Heart left ventricle (tissue), 16 donors: ENCODE data around the gene PEX7. TPM values are rescaled to one million over a fixed set of nuclear protein-coding genes. Genes with fewer than 3 reads are reported as not detected.
"Not testable (repeated sequence)": the region's sequence is repeated elsewhere in the genome, so short reads cannot be mapped to it uniquely, and the experiment has no call there.

Experiments
- ATAC-seq, 4 donors: fragments of 200-7000 bp; cut with Tn5 transposase; one replicate each; pipeline ENCODE4 v1.9.1; 2020 to 2022; ENCODE audit warnings: moderate library complexity in 4 of 4, mild to moderate bottlenecking in 3 of 4, moderate number of reproducible peaks in 1 of 4
- DNase-seq, 5 donors: peaks; one replicate each; pipeline ENCODE4 v3.0.0-alpha.2; 2020
- H3K27ac ChIP-seq, 12 donors: fragments of 200-600 bp; sonication (generic) in 4 of 12; one replicate each; pipeline versions ENCODE4 v1.5.0 to v1.8.0; 2016 to 2022; ENCODE audit warnings: mild to moderate bottlenecking in 2 of 12
- H3K27me3 ChIP-seq, 9 donors: fragments of 200-600 bp; sonication (generic) in 2 of 9; one replicate each; pipeline versions ENCODE4 v1.5.1 to v1.8.0; 2016 to 2022; ENCODE audit warnings: mild to moderate bottlenecking in 3 of 9
- H3K36me3 ChIP-seq, 9 donors: fragments of 200-600 bp; sonication (generic) in 2 of 9; one replicate each; pipeline versions ENCODE4 v1.5.0 to v1.8.0; 2018 to 2022; ENCODE audit warnings: mild to moderate bottlenecking in 2 of 9
- H3K4me1 ChIP-seq, 12 donors: fragments of 200-600 bp; sonication (generic) in 4 of 12; one replicate each; pipeline versions ENCODE4 v1.5.0 to v1.8.0; 2016 to 2022; ENCODE audit warnings: mild to moderate bottlenecking in 3 of 12
- H3K4me3 ChIP-seq, 12 donors: fragments of 200-600 bp; sonication (generic) in 4 of 12; one replicate each; pipeline versions ENCODE4 v1.5.0 to v1.8.0; 2017 to 2022; ENCODE audit warnings: mild to moderate bottlenecking in 9 of 12, moderate library complexity in 4 of 12
- H3K9me3 ChIP-seq, 12 donors: fragments of 200-600 bp; sonication (generic) in 4 of 12; one replicate each; pipeline versions ENCODE4 v1.5.0 to v1.8.0; 2016 to 2022; ENCODE audit warnings: mild to moderate bottlenecking in 1 of 12
- POLR2A ChIP-seq, 2 donors: fragments of 450-650 bp; IDR thresholded peaks; one replicate each; pipeline ENCODE4 v1.6.1; 2017; ENCODE audit warnings: antibody characterized with exemption in 2 of 2, mild to moderate bottlenecking in 2 of 2, moderate library complexity in 2 of 2
- WGBS, 4 donors: extraction: QIAGEN DNeasy Blood & Tissue Kit in 2 of 4; methylation state at CpG; one replicate each; pipeline versions ENCODE4 v1.1.5 to v1.1.7; 2013 to 2018; 5-methylcytosine and 5-hydroxymethylcytosine counted together
- intact Hi-C, 10 donors: fragments of 100-400 bp; cut with DNase I; formaldehyde crosslinking; loops; one replicate each; pipeline versions ENCODE4 v1.11.1 to v1.14.2; 2022
- polyA plus RNA-seq, 2 donors: library from polyadenylated mRNA; stranded (reverse); fragments of 200-250 nt; gene quantifications; one replicate each; pipeline ENCODE4 v1.2.3, GENCODE V29; 2013
- total RNA-seq, 9 donors: library from RNA; depleted of rRNA in 2 of 9; stranded (reverse); fragments of >200 nt in 2 of 9; fragmentation: NEBNext Ultra II Directional in 3 of 9; extraction: Animal tissue kit (Norgen Biotek cat#: 25700) in 3 of 9; gene quantifications; one replicate each; pipeline versions ENCODE4 v1.1.0 to v1.2.4, GENCODE V29; 2016 to 2023
- TF ChIP-seq, protein P1 (sequence below), 12 donors: fragments of 200-600 bp; sonication (generic) in 4 of 12; IDR thresholded peaks; one replicate each; pipeline versions ENCODE4 v1.5.0 to v1.8.0; 2018 to 2022; ENCODE audit warnings: antibody characterized with exemption in 12 of 12, mild to moderate bottlenecking in 5 of 12
- donor health status: ischemic (EF 13 %, LVEDD 7.1; RV severe dilation, severe dysfunction).
- donor health status: healthy with polysubstance abuse.
- donor health status: DM: no; HTN: yes; CAD: no.
- donor health status: DM: no; HTN: no; CAD: no.
- donor health status: ischemic (EF 25% LVEDD 6.9; RV normal size, moderate dysfunction).
- donor health status: ischemic (EF 25% LVEDD 5.7; RV mildly dilated, moderate dysfunction).
- donor health status: healthy.
- donor health status: DM: yes; HTN: yes; CAD: no.
- donor health status: ischemic (EF 35%, LVEDD 5.7; RV mildly dilated, moderate dysfunction).
- donor health status: nonischemic (EF 11% LVEDD 7.7; RV severe dilation, severe dysfunction).
- donor health status: DM: yes; HTN: yes; CAD: no.
- donor health status: PGD.
- donor health status: ischemic (EF 29% LVEDD 5.4; RV normal size, mild dysfunction).
- donor health status: nonischemic (EF 23%, LVEDD 6.1; RV moderate dilation, normal function).

Gene PEX7
- total and polyA plus RNA-seq, 11 donors = 4.7 to 22.1 (median 15.5) TPM

DNA sequence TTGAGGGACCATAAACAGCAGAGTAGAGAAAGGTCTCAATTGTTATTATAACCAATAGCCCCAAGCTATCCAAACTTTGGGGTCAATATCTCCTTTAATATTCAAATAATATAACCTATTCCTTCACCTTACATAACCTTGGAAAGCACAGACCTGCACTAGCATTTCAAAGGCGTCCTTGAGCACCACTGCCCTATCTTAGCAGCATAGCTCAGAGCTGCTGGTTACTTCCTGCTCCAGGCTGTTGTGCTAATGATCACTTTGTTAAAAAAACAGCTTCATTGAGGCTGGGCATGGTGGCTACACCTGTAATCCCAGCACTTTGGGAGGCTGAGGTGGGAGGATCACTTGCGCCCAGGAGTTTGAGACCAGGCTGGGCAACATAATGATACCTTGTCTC lies 110.2 kb downstream of the PEX7 start:
- peaks cover 0 to 18% (median 0%) of the 10 kb centered on the region in 9 donors for H3K27me3 ChIP-seq
- no peaks in the 10 kb centered on the region for H3K36me3 ChIP-seq
- TF ChIP-seq POLR2A (IDR thresholded peaks at IDR 0.05) = no peak
- H3K27ac ChIP-seq = no peak overlapping the region
- ATAC-seq = no peak
- H3K4me3 ChIP-seq = no peak overlapping the region
- H3K4me1 ChIP-seq = no peaks in the 10 kb centered on the region
- intact Hi-C loops = no loop called here
- no peak for DNase-seq
- 72 to 95% (median 83%) methylated on average over 2 of the region's 2 CpGs for WGBS, 4 donors
- H3K9me3 ChIP-seq = no peaks in the 10 kb centered on the region

DNA sequence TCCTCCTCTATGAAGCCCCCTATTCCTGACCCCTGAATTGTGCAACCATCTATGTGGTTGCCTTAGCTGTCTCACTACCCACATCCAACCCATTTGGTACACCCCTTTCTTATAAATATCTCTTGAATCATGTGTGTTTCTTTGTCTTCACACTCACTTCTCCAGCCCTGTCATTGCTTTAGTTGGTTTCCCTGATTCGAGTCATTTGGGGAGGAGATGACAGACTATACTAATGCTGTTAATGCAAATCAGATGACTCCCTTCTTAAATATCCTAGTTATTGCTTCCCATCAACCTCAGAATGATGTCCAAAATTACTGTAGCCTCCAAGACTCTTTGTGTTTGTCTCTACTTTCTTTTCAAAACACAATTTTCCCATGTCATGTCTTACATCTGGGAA lies 122.7 kb downstream of the PEX7 start:
- DNase-seq = no peak
- WGBS, 4 donors = 66 to 79% (median 73%) methylated on average over 1 of the region's 1 CpG
- intact Hi-C loops = no loop called here
- Histone ChIP-seq H3K4me3 (no peak overlapping the region), H3K36me3 (no peaks in the 10 kb centered on the region), H3K27me3 (peaks cover 0 to 6% (median 0%) of the 10 kb centered on the region in 9 donors), H3K9me3 (no peaks in the 10 kb centered on the region), H3K4me1 (no peaks in the 10 kb centered on the region), H3K27ac (no peak overlapping the region)
- no peak for ATAC-seq
- no peak for TF ChIP-seq POLR2A (IDR thresholded peaks at IDR 0.05)
- TF ChIP-seq, protein P1, sequence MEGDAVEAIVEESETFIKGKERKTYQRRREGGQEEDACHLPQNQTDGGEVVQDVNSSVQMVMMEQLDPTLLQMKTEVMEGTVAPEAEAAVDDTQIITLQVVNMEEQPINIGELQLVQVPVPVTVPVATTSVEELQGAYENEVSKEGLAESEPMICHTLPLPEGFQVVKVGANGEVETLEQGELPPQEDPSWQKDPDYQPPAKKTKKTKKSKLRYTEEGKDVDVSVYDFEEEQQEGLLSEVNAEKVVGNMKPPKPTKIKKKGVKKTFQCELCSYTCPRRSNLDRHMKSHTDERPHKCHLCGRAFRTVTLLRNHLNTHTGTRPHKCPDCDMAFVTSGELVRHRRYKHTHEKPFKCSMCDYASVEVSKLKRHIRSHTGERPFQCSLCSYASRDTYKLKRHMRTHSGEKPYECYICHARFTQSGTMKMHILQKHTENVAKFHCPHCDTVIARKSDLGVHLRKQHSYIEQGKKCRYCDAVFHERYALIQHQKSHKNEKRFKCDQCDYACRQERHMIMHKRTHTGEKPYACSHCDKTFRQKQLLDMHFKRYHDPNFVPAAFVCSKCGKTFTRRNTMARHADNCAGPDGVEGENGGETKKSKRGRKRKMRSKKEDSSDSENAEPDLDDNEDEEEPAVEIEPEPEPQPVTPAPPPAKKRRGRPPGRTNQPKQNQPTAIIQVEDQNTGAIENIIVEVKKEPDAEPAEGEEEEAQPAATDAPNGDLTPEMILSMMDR (IDR thresholded peaks at IDR 0.05) = no peak

DNA sequence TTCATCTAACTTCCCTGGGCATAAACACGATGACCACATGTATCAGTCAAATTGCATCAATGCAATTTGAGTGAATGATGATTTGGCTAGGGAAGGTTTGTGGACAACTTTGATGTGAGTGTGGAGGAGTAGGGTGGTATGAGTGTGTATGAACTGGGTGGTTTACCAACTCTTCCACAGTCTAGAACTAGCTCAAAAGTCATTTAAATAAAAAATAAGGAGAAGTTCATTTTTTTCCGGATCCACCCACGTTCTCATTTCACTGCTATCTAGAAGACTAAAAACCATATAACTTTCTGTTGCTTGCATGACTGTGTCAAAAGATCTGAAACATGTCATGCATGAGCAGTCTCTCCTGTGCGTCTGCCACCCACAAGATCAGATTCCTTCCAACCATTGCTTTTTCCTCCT lies 123.3 kb downstream of the PEX7 start:
- Histone ChIP-seq H3K9me3 (no peaks in the 10 kb centered on the region), H3K4me3 (no peak overlapping the region), H3K27me3 (peaks cover 0 to 6% (median 0%) of the 10 kb centered on the region in 9 donors), H3K27ac (no peak overlapping the region), H3K36me3 (no peaks in the 10 kb centered on the region), H3K4me1 (no peaks in the 10 kb centered on the region)
- 74 to 85% (median 84%) methylated on average over 4 of the region's 4 CpGs for WGBS, 4 donors
- no peak for TF ChIP-seq POLR2A (IDR thresholded peaks at IDR 0.05)
- TF ChIP-seq, protein P1 (IDR thresholded peaks at IDR 0.05) = no peak
- no peak for DNase-seq
- intact Hi-C loops = no loop called here
- no peak for ATAC-seq

DNA sequence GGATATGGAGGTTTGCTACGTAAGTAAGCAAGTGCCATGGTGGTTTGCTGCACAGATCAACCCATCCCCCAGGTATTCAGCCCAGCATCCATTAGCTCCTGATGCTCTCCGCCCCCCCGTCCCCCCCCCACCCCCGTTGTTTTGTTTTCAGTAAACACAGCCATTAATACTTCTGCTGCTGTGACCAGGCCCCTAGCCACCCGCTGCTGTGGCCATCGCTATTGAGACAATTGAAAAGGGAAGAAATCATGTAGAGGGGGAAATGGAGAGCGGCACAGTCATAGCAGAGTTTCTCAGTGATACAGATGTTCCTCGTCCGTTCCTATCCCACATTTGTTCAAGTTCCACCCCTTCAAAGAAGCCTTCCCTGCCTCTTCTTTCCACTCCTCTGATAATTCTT lies 124.6 kb downstream of the PEX7 start:
- TF ChIP-seq, protein P1 (IDR thresholded peaks at IDR 0.05) = no peak
- Histone ChIP-seq H3K27ac (no peak overlapping the region), H3K4me1 (no peaks in the 10 kb centered on the region), H3K27me3 (peaks cover 0 to 6% (median 0%) of the 10 kb centered on the region in 9 donors), H3K9me3 (no peaks in the 10 kb centered on the region), H3K36me3 (no peaks in the 10 kb centered on the region), H3K4me3 (no peak overlapping the region)
- no peak for ATAC-seq
- 49 to 58% (median 57%) methylated on average over 9 of the region's 9 CpGs for WGBS, 4 donors
- DNase-seq = no peak
- intact Hi-C loops = no loop called here

DNA sequence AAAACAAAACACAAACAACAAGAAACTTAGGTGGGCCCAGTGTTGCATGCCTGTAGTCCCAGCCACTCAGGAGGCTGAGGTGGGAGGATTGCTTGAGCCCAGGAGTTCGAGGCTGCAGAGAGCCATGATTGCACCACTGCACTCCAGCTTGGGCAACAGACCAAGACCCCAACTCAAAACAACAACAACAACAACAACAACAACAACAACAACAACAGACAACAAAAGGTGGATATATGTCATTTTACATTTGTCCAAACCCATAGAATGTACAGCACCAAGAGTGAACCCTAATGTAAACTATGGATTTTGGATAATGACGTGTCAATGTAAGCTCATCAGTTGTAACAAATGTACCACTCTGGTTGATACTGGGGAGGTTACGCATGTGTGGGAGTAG lies 127.6 kb downstream of the PEX7 start:
- H3K4me1 ChIP-seq, H3K27me3 ChIP-seq, H3K27ac ChIP-seq, H3K36me3 ChIP-seq, intact Hi-C loops, ATAC-seq, H3K9me3 ChIP-seq, DNase-seq, H3K4me3 ChIP-seq: not testable (repeated sequence)
- WGBS, 4 donors = 85 to 99% (median 93%) methylated on average over 3 of the region's 3 CpGs
